Renal cortical epithelial cell (primary cell): Measurements from ENCODE around the gene VAC14. TPM values are rescaled to one million over a fixed set of nuclear protein-coding genes. Genes with fewer than 3 reads are reported as not detected.
A peak's percentile ranks its signal among the peaks of the same experiment; 100 is the strongest.

Source experiments
- DNase-seq: peaks from one replicate; pipeline ENCODE4 v3.0.0-alpha.2; 2011; ENCODE audit warnings: low read depth
- total RNA-seq: library from RNA; depleted of rRNA; stranded (reverse); fragments of >200 nt; gene quantifications from 2 replicates; pipeline ENCODE4 v1.2.3, GENCODE V29; 2014

VAC14 gene
- total RNA-seq, 1 donor from 2014 or later: 30.3 TPM

- no peak for DNase-seq
Measured at GRCh38 chr16:70786020-70786755, 14.8 kb downstream of the VAC14 start.

GRCh38 chr16:70784692-70785555, 16.0 kb downstream of the VAC14 start:
- DNase-seq: no peak

- no peak for DNase-seq
Measured at GRCh38 chr16:70782237-70782636, 18.7 kb downstream of the VAC14 start.

- DNase-seq: no peak
Measured at GRCh38 chr16:70781800-70782199, 19.2 kb downstream of the VAC14 start.

GRCh38 chr16:70780546-70780945, 20.4 kb downstream of the VAC14 start:
- no peak for DNase-seq

- no peak for DNase-seq
Measured at GRCh38 chr16:70779361-70779760, 21.6 kb downstream of the VAC14 start.

GRCh38 chr16:70778901-70779309, 22.1 kb downstream of the VAC14 start:
- peak; percentile 77 for DNase-seq

- no peak for DNase-seq
Measured at GRCh38 chr16:70777973-70778406, 23.0 kb downstream of the VAC14 start.

GRCh38 chr16:70777496-70777895, 23.5 kb downstream of the VAC14 start:
- DNase-seq: no peak

- DNase-seq: no peak
Measured at GRCh38 chr16:70775399-70775798, 25.6 kb downstream of the VAC14 start.

- peak; percentile 77 for DNase-seq
Measured at GRCh38 chr16:70774261-70774660, 26.7 kb downstream of the VAC14 start.

- no peak for DNase-seq
Measured at GRCh38 chr16:70772493-70772892, 28.5 kb downstream of the VAC14 start.

- DNase-seq: peak; percentile 36
Measured at GRCh38 chr16:70770626-70771552, 30.1 kb downstream of the VAC14 start.

- DNase-seq: no peak
Measured at GRCh38 chr16:70770291-70770625, 30.7 kb downstream of the VAC14 start.

GRCh38 chr16:70769761-70770160, 31.2 kb downstream of the VAC14 start:
- DNase-seq: no peak

- no peak for DNase-seq
Measured at GRCh38 chr16:70769131-70769530, 31.8 kb downstream of the VAC14 start.

- no peak for DNase-seq
Measured at GRCh38 chr16:70768203-70768580, 32.8 kb downstream of the VAC14 start.

- peak; percentile 77 for DNase-seq
Measured at GRCh38 chr16:70767377-70768202, 33.4 kb downstream of the VAC14 start.

- DNase-seq: no peak
Measured at GRCh38 chr16:70766658-70767057, 34.3 kb downstream of the VAC14 start.

GRCh38 chr16:70766176-70766575, 34.8 kb downstream of the VAC14 start:
- DNase-seq: no peak

GRCh38 chr16:70765491-70765890, 35.5 kb downstream of the VAC14 start:
- DNase-seq: no peak
